ENCODE data around the gene SH3YL1. TPM values are rescaled to one million over a fixed set of nuclear protein-coding genes. Genes with fewer than 3 reads are reported as not detected.

Gene SH3YL1
- polyA plus RNA-seq, 1 of the 3 experiments (the other 2 are of a cell fraction), result 22.7 TPM

DNA sequence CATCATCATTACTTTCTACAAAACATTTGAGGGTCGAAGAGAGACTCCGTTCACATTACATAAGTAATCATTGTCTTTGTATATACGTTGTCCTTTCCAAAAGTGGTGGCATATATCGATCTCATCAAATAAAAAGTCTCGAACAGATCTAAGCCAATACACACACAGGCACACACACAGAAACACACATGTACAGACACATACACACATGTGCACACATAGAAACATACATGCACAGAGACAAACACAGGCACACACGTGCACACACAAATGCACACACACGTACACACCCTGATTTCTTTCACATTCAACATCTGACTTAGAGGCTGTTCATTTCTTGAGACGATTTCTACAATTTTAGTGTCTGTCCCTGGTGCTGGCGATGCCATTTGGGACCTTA lies 41.5 kb upstream of the SH3YL1 start:
- ChIA-PET POLR2A (no interaction called here), CTCF (no interaction called here)
- no peak for DNase-seq
- no peaks in the 10 kb centered on the region for H3F3A ChIP-seq (replicated peaks; ENCODE audit: insufficient read depth)
- no peak overlapping the region for H2AFZ ChIP-seq (ENCODE audit: low read depth)
- H3K36me3 ChIP-seq (replicated peaks in 1 of 2; ENCODE audit: control insufficient read depth in 1 of 2, insufficient read depth in 2 of 2, low read length in 1 of 2), result no peaks in the 10 kb centered on the region
- no peaks in the 10 kb centered on the region for H3K9me3 ChIP-seq
- H4K20me1 ChIP-seq (ENCODE audit: insufficient read depth), result no peaks in the 10 kb centered on the region
- TF ChIP-seq JUND (IDR thresholded peaks at IDR 0.05) (no peak), GABPA (IDR thresholded peaks at IDR 0.05; ENCODE audit: low read depth) (no peak), CHD2 (IDR thresholded peaks at IDR 0.05; ENCODE audit: low read length, partially characterized antibody) (no peak), NFIC (IDR thresholded peaks at IDR 0.05; ENCODE audit: borderline replicate concordance) (no peak), TCF12 (IDR thresholded peaks at IDR 0.05) (no peak), GATA2 (CRISPR knock-in tag; IDR thresholded peaks at IDR 0.05) (no peak), NRF1 (IDR thresholded peaks at IDR 0.05; ENCODE audit: low read depth, low read length) (no peak), ZBTB33 (IDR thresholded peaks at IDR 0.05; ENCODE audit: borderline replicate concordance, low read depth) (no peak), FOXM1 (IDR thresholded peaks at IDR 0.05; ENCODE audit: low read depth) (no peak), EP300 (IDR thresholded peaks at IDR 0.05; ENCODE audit: borderline replicate concordance in 1 of 2, low read depth in 1 of 2, low read length in 1 of 2) (no peak), USF2 (IDR thresholded peaks at IDR 0.05; ENCODE audit: borderline replicate concordance, low read depth, low read length) (no peak), YY1 (IDR thresholded peaks at IDR 0.05; ENCODE audit: low read depth) (no peak), TAF1 (IDR thresholded peaks at IDR 0.05; ENCODE audit: borderline replicate concordance, low read depth, low read length) (no peak), SMC3 (IDR thresholded peaks at IDR 0.05; ENCODE audit: low read depth, low read length) (no peak), FOSL2 (IDR thresholded peaks at IDR 0.05; ENCODE audit: borderline replicate concordance, low read depth) (no peak), SIN3A (IDR thresholded peaks at IDR 0.05; ENCODE audit: borderline replicate concordance, low read depth, low read length) (no peak), RAD21 (IDR thresholded peaks at IDR 0.05; ENCODE audit: low read length) (no peak), FOXJ3 (CRISPR knock-in tag; IDR thresholded peaks at IDR 0.05) (no peak)
- TF ChIP-seq, protein P1, sequence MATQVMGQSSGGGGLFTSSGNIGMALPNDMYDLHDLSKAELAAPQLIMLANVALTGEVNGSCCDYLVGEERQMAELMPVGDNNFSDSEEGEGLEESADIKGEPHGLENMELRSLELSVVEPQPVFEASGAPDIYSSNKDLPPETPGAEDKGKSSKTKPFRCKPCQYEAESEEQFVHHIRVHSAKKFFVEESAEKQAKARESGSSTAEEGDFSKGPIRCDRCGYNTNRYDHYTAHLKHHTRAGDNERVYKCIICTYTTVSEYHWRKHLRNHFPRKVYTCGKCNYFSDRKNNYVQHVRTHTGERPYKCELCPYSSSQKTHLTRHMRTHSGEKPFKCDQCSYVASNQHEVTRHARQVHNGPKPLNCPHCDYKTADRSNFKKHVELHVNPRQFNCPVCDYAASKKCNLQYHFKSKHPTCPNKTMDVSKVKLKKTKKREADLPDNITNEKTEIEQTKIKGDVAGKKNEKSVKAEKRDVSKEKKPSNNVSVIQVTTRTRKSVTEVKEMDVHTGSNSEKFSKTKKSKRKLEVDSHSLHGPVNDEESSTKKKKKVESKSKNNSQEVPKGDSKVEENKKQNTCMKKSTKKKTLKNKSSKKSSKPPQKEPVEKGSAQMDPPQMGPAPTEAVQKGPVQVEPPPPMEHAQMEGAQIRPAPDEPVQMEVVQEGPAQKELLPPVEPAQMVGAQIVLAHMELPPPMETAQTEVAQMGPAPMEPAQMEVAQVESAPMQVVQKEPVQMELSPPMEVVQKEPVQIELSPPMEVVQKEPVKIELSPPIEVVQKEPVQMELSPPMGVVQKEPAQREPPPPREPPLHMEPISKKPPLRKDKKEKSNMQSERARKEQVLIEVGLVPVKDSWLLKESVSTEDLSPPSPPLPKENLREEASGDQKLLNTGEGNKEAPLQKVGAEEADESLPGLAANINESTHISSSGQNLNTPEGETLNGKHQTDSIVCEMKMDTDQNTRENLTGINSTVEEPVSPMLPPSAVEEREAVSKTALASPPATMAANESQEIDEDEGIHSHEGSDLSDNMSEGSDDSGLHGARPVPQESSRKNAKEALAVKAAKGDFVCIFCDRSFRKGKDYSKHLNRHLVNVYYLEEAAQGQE (IDR thresholded peaks at IDR 0.05; ENCODE audit: low read depth, low read length), result no peak
- no peaks in the 10 kb centered on the region for H3K9me2 ChIP-seq
- WGBS (ENCODE audit: low lambda C conversion rate), result 41% methylated on average over 9 of the region's 9 CpGs
- H3K79me2 ChIP-seq (ENCODE audit: insufficient read depth), result no peaks in the 10 kb centered on the region
- H3K4me3 ChIP-seq (ENCODE audit: low read depth in 2 of 2, low read length in 1 of 2), result no peak overlapping the region
- no peak overlapping the region for H3K4me2 ChIP-seq
- no peak overlapping the region for H3K27ac ChIP-seq (ENCODE audit: low read depth in 2 of 2, low read length in 1 of 2)
- no peaks in the 10 kb centered on the region for H3K27me3 ChIP-seq (ENCODE audit: insufficient read depth)
- H3K9ac ChIP-seq, result no peak overlapping the region
- peaks cover 0 to 7% of the 10 kb centered on the region in 2 experiments; a peak in 1 of 4 replicates for H3K4me1 ChIP-seq (ENCODE audit: control insufficient read depth in 1 of 2, insufficient read depth in 2 of 2, low read depth in 1 of 2, low read length in 1 of 2)

All from SK-N-SH (cell line).